ENCODE data around the gene CHP1.
"Not testable (repeated sequence)": the region's sequence is repeated elsewhere in the genome, so short reads cannot be mapped to it uniquely, and the experiment has no call there.

GRCh38 chr15:41235228-41235627 lies 4.2 kb downstream of the CHP1 start:
- TF ChIP-seq CTCF, EP300, POLR2A (IDR thresholded peaks at IDR 0.05): not testable (repeated sequence)

All from stomach (tissue), 4 donors.